ENCODE measurements around the gene PIGH. TPM values are rescaled to one million over a fixed set of nuclear protein-coding genes. Genes with fewer than 3 reads are reported as not detected.
A peak's percentile ranks its signal among the peaks of the same experiment; 100 is the strongest.

The PIGH gene
- total and polyA plus RNA-seq, 2 experiments from 2014 or later, result 64.4 to 75.8 TPM

GRCh38 chr14:67641480-67641879 lies 41.4 kb upstream of the PIGH start:
- H3K9me2 ChIP-seq (replicated peaks; ENCODE audit: insufficient read depth), result no peaks in the 10 kb centered on the region
- no peak overlapping the region for H3K27ac ChIP-seq
- H3K36me3 ChIP-seq (replicated peaks; ENCODE audit: insufficient read depth, low read depth), result no peaks in the 10 kb centered on the region
- no peaks in the 10 kb centered on the region for H3K9me3 ChIP-seq (ENCODE audit: low read depth)
- DNase-seq (ENCODE audit: low spot score), result no peak
- no peaks in the 10 kb centered on the region for H4K20me1 ChIP-seq (ENCODE audit: insufficient read depth, poor library complexity, severe bottlenecking)
- 91% methylated on average over 1 of the region's 1 CpG for WGBS (ENCODE audit: low lambda C conversion rate, missing lambda C conversion rate)
- no peak overlapping the region for H3K4me2 ChIP-seq
- H3K4me3 ChIP-seq, result no peak overlapping the region
- no peaks in the 10 kb centered on the region for H3K27me3 ChIP-seq
- H2AFZ ChIP-seq, result no peak overlapping the region
- TF ChIP-seq EZH2phosphoT487 (IDR thresholded peaks at IDR 0.05; ENCODE audit: low read depth, severe bottlenecking, unreplicated experiment), result no peak
- no peaks in the 10 kb centered on the region for H3K79me2 ChIP-seq
- H3K4me1 ChIP-seq (ENCODE audit: insufficient read depth), result no peaks in the 10 kb centered on the region

- Histone ChIP-seq H3K4me3 (no peak overlapping the region), H3K27ac (no peak overlapping the region), H4K20me1 (ENCODE audit: insufficient read depth, poor library complexity, severe bottlenecking) (no peaks in the 10 kb centered on the region), H3K27me3 (no peaks in the 10 kb centered on the region), H2AFZ (no peak overlapping the region), H3K9me2 (replicated peaks; ENCODE audit: insufficient read depth) (no peaks in the 10 kb centered on the region), H3K4me1 (ENCODE audit: insufficient read depth) (no peaks in the 10 kb centered on the region), H3K9me3 (ENCODE audit: low read depth) (no peaks in the 10 kb centered on the region), H3K4me2 (no peak overlapping the region), H3K36me3 (replicated peaks; ENCODE audit: insufficient read depth, low read depth) (no peaks in the 10 kb centered on the region), H3K79me2 (no peaks in the 10 kb centered on the region)
- no peak for TF ChIP-seq CTCF (IDR thresholded peaks at IDR 0.05; ENCODE audit: poor library complexity)
- TF ChIP-seq EZH2phosphoT487 (IDR thresholded peaks at IDR 0.05; ENCODE audit: low read depth, severe bottlenecking, unreplicated experiment), result no peak
- TF ChIP-seq EZH2 (IDR thresholded peaks at IDR 0.05; ENCODE audit: borderline replicate concordance), result no peak
- DNase-seq (ENCODE audit: low spot score), result no peak
- 96% methylated on average over 3 of the region's 3 CpGs for WGBS (ENCODE audit: low lambda C conversion rate, missing lambda C conversion rate)
Observed at GRCh38 chr14:67638642-67639041, 38.6 kb upstream of the PIGH start.

GRCh38 chr14:67636361-67636919 lies 36.4 kb upstream of the PIGH start:
- H3K27ac ChIP-seq, result no peak overlapping the region
- no peak overlapping the region for H3K4me2 ChIP-seq
- no peaks in the 10 kb centered on the region for H3K9me3 ChIP-seq (ENCODE audit: low read depth)
- 62% methylated on average over 3 of the region's 3 CpGs for WGBS (ENCODE audit: low lambda C conversion rate, missing lambda C conversion rate)
- no peaks in the 10 kb centered on the region for H4K20me1 ChIP-seq (ENCODE audit: insufficient read depth, poor library complexity, severe bottlenecking)
- peak; percentile 23 for DNase-seq (ENCODE audit: low spot score)
- H3K9me2 ChIP-seq (replicated peaks; ENCODE audit: insufficient read depth), result no peaks in the 10 kb centered on the region
- H3K36me3 ChIP-seq (replicated peaks; ENCODE audit: insufficient read depth, low read depth), result no peaks in the 10 kb centered on the region
- H3K79me2 ChIP-seq, result no peaks in the 10 kb centered on the region
- H3K27me3 ChIP-seq, result no peaks in the 10 kb centered on the region
- no peak overlapping the region for H3K4me3 ChIP-seq
- H3K4me1 ChIP-seq (ENCODE audit: insufficient read depth), result no peaks in the 10 kb centered on the region
- H2AFZ ChIP-seq, result no peak overlapping the region
- no peak for TF ChIP-seq EZH2phosphoT487 (IDR thresholded peaks at IDR 0.05; ENCODE audit: low read depth, severe bottlenecking, unreplicated experiment)

- H3K4me1 ChIP-seq (ENCODE audit: insufficient read depth), result no peaks in the 10 kb centered on the region
- 88% methylated on average over 5 of the region's 5 CpGs for WGBS (ENCODE audit: low lambda C conversion rate, missing lambda C conversion rate)
- H4K20me1 ChIP-seq (ENCODE audit: insufficient read depth, poor library complexity, severe bottlenecking), result no peaks in the 10 kb centered on the region
- no peak for TF ChIP-seq EZH2phosphoT487 (IDR thresholded peaks at IDR 0.05; ENCODE audit: low read depth, severe bottlenecking, unreplicated experiment)
- no peak for TF ChIP-seq EZH2 (IDR thresholded peaks at IDR 0.05; ENCODE audit: borderline replicate concordance)
- TF ChIP-seq CTCF (IDR thresholded peaks at IDR 0.05; ENCODE audit: poor library complexity), result no peak
- H3K4me2 ChIP-seq, result no peak overlapping the region
- H3K36me3 ChIP-seq (replicated peaks; ENCODE audit: insufficient read depth, low read depth), result no peaks in the 10 kb centered on the region
- H3K27me3 ChIP-seq, result no peaks in the 10 kb centered on the region
- no peak overlapping the region for H2AFZ ChIP-seq
- no peak for DNase-seq (ENCODE audit: low spot score)
- H3K27ac ChIP-seq, result no peak overlapping the region
- no peaks in the 10 kb centered on the region for H3K9me3 ChIP-seq (ENCODE audit: low read depth)
- H3K9me2 ChIP-seq (replicated peaks; ENCODE audit: insufficient read depth), result no peaks in the 10 kb centered on the region
- no peak overlapping the region for H3K4me3 ChIP-seq
- no peaks in the 10 kb centered on the region for H3K79me2 ChIP-seq
Observed at GRCh38 chr14:67633451-67634147, 33.5 kb upstream of the PIGH start.

Data from hepatocyte (in vitro differentiated cells).